Measurements from ENCODE around the gene FBXO22. TPM values are rescaled to one million over a fixed set of nuclear protein-coding genes. Genes with fewer than 3 reads are reported as not detected.
"Not testable (repeated sequence)": the region's sequence is repeated elsewhere in the genome, so short reads cannot be mapped to it uniquely, and the experiment has no call there.

The FBXO22 gene
- total RNA-seq, 1 donor from 2014 or later: 31.6 TPM

DNA sequence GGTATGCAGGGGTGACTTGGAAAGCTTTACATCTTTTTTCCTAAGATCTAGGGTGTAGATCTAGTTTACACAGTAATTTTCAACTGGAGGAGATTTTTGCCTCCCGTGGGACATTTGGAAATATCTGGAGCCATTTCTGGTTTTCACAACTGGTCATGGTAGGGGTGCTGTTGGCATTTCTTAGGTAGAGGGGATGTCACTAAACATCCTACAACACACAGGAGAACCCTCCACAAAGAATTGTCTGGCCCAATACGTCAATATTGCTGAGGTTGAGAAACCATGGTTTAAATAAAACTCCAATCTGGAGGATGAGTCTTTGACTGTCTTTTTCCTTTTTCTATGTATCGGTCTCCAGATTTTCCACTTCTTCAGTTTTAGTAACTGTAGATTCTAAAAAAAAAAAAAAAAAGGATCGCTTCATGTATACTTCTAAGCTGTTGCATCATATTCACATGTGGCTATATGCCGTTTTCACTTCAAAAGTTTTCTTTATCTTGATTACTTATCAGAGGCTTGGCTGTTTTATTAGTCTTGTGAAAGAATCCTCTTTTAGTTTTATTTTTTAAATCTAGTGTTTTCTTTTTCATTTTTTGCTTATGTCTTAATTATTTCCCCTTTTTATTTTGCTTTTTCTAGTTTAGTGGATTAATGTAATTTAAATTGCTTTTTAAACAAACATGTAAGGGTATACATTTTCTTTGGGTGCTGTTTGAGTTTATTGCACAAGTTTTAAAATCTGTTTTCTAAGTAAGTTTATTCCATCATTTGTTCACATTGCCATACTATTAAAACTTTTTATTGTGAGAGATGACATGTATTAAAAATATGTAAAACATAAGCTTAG, 39.2 kb upstream of the FBXO22 start:
- Mint-ChIP-seq H3K4me1 (ENCODE audit: unreplicated experiment) (peaks cover 10% of the 10 kb centered on the region), H3K4me3 (ENCODE audit: unreplicated experiment) (no peak overlapping the region), H3K27me3 (ENCODE audit: unreplicated experiment) (no peaks in the 10 kb centered on the region), H3K27ac (ENCODE audit: unreplicated experiment) (no peak overlapping the region), H3K36me3 (ENCODE audit: low read depth, unreplicated experiment) (peaks cover 7% of the 10 kb centered on the region), H3K9me3 (ENCODE audit: unreplicated experiment) (no peaks in the 10 kb centered on the region)
- no peak for DNase-seq (ENCODE audit: low spot score)
- TF ChIP-seq, protein P1, sequence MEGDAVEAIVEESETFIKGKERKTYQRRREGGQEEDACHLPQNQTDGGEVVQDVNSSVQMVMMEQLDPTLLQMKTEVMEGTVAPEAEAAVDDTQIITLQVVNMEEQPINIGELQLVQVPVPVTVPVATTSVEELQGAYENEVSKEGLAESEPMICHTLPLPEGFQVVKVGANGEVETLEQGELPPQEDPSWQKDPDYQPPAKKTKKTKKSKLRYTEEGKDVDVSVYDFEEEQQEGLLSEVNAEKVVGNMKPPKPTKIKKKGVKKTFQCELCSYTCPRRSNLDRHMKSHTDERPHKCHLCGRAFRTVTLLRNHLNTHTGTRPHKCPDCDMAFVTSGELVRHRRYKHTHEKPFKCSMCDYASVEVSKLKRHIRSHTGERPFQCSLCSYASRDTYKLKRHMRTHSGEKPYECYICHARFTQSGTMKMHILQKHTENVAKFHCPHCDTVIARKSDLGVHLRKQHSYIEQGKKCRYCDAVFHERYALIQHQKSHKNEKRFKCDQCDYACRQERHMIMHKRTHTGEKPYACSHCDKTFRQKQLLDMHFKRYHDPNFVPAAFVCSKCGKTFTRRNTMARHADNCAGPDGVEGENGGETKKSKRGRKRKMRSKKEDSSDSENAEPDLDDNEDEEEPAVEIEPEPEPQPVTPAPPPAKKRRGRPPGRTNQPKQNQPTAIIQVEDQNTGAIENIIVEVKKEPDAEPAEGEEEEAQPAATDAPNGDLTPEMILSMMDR (IDR thresholded peaks at IDR 0.05; ENCODE audit: unreplicated experiment): no peak

- not testable (repeated sequence) for H3K27ac Mint-ChIP-seq (ENCODE audit: unreplicated experiment); H3K9me3 Mint-ChIP-seq (ENCODE audit: unreplicated experiment); DNase-seq (ENCODE audit: low spot score); H3K4me1 Mint-ChIP-seq (ENCODE audit: unreplicated experiment); H3K27me3 Mint-ChIP-seq (ENCODE audit: unreplicated experiment); H3K4me3 Mint-ChIP-seq (ENCODE audit: unreplicated experiment)
- peaks cover 12% of the 10 kb centered on the region for H3K36me3 Mint-ChIP-seq (ENCODE audit: low read depth, unreplicated experiment)
Measured at GRCh38 chr15:75866045-75866444, 37.6 kb upstream of the FBXO22 start.

DNA sequence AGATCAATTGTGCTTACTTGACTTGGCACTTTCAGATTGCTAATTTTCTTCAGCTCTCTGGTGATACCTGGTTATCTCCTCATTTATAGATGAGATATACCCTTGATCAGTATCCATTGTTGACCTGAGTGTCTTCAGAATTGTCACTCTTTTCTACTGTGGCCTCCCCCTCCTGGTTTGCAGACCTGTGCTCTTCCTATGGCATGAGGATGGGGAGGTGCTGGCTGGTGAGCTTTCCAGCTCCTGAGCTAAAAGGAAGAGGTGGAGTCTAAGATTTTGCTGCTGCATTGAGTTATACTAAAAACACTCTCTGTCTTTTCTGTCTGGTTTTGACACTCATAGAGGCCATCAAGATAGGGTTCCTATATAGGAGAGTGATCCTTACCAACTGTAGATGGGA, 36.8 kb upstream of the FBXO22 start:
- Mint-ChIP-seq H3K9me3 (ENCODE audit: unreplicated experiment) (no peaks in the 10 kb centered on the region), H3K4me1 (ENCODE audit: unreplicated experiment) (peaks cover 6% of the 10 kb centered on the region), H3K27me3 (ENCODE audit: unreplicated experiment) (no peaks in the 10 kb centered on the region), H3K36me3 (ENCODE audit: low read depth, unreplicated experiment) (peaks cover 12% of the 10 kb centered on the region), H3K27ac (ENCODE audit: unreplicated experiment) (no peak overlapping the region), H3K4me3 (ENCODE audit: unreplicated experiment) (no peak overlapping the region)
- no peak for DNase-seq (ENCODE audit: low spot score)
- TF ChIP-seq, protein P1 (IDR thresholded peaks at IDR 0.05; ENCODE audit: unreplicated experiment): no peak

DNA sequence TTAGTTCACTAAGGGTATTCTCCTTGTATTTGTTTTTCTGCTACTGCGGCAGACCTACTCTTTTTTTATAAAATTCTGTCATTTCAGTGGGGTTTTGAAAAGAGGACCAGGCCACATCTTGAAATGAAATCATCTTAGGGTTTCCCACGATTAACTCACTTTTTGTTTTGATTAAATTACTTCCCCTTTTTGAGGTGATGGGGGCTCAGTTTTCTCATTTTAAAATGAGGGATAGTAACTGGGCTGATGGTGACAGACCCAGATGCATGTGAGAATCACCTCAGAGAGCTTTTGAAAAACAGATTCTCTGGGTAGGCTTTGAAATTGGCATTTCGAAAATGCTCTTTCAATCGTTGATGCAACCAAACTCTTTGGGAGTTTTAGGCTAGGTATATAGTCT, 36.2 kb upstream of the FBXO22 start:
- peaks cover 6% of the 10 kb centered on the region for H3K4me1 Mint-ChIP-seq (ENCODE audit: unreplicated experiment)
- TF ChIP-seq, protein P1 (IDR thresholded peaks at IDR 0.05; ENCODE audit: unreplicated experiment): no peak
- H3K9me3 Mint-ChIP-seq (ENCODE audit: unreplicated experiment): no peaks in the 10 kb centered on the region
- peaks cover 12% of the 10 kb centered on the region for H3K36me3 Mint-ChIP-seq (ENCODE audit: low read depth, unreplicated experiment)
- H3K27ac Mint-ChIP-seq (ENCODE audit: unreplicated experiment): no peak overlapping the region
- H3K4me3 Mint-ChIP-seq (ENCODE audit: unreplicated experiment): no peak overlapping the region
- no peaks in the 10 kb centered on the region for H3K27me3 Mint-ChIP-seq (ENCODE audit: unreplicated experiment)
- DNase-seq (ENCODE audit: low spot score): no peak

GRCh38 chr15:75868019-75868418, 35.7 kb upstream of the FBXO22 start:
- peaks cover 6% of the 10 kb centered on the region for H3K4me1 Mint-ChIP-seq (ENCODE audit: unreplicated experiment)
- no peak for DNase-seq (ENCODE audit: low spot score)
- TF ChIP-seq, protein P1 (IDR thresholded peaks at IDR 0.05; ENCODE audit: unreplicated experiment): no peak
- peaks cover 11% of the 10 kb centered on the region for H3K36me3 Mint-ChIP-seq (ENCODE audit: low read depth, unreplicated experiment)
- H3K9me3 Mint-ChIP-seq (ENCODE audit: unreplicated experiment): no peaks in the 10 kb centered on the region
- H3K27me3 Mint-ChIP-seq (ENCODE audit: unreplicated experiment): no peaks in the 10 kb centered on the region
- no peak overlapping the region for H3K27ac Mint-ChIP-seq (ENCODE audit: unreplicated experiment)
- no peak overlapping the region for H3K4me3 Mint-ChIP-seq (ENCODE audit: unreplicated experiment)

All from endothelial cell (in vitro differentiated cells).